Fibroblast of pulmonary artery (primary cell): ENCODE results near the gene TM7SF2.

Source experiments
- DNase-seq: peaks from one replicate; pipeline ENCODE4 v3.0.0-alpha.2; 2010; ENCODE audit warnings: low read depth
- H3K4me3 ChIP-seq: replicated peaks from 2 replicates; pipeline ENCODE4 v1.5.1; 2011; ENCODE audit warnings: low read depth, mild to moderate bottlenecking, control low read depth, low read length, moderate library complexity
- TF ChIP-seq, protein P1 (sequence below): IDR thresholded peaks from 2 replicates; pipeline ENCODE4 v1.5.1; 2011; ENCODE audit warnings: mild to moderate bottlenecking, control low read depth, low read length, inconsistent platforms; ENCODE audit errors: missing control alignments

The TM7SF2 gene

DNA sequence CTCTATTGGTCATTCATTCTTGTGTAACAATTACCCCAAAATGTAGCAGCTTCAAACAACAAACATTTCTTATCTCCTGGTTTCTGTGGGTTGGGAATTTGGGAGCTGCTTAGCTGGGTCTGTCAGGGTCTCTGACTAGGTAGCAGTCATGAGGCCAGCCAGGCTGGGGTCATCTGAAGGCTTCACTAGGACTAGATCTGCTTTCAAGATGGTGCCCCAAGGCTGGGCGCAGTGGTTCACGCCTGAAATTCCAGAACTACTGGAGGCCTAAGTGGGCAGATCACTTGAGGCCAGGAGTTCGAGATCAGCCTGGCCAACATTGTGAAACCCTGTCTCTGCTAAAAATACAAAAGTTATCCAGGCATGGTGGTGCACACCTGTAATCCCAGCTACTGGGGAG lies 45.3 kb downstream of the TM7SF2 start:
- H3K4me3 ChIP-seq: no peak overlapping the region
- TF ChIP-seq, protein P1, sequence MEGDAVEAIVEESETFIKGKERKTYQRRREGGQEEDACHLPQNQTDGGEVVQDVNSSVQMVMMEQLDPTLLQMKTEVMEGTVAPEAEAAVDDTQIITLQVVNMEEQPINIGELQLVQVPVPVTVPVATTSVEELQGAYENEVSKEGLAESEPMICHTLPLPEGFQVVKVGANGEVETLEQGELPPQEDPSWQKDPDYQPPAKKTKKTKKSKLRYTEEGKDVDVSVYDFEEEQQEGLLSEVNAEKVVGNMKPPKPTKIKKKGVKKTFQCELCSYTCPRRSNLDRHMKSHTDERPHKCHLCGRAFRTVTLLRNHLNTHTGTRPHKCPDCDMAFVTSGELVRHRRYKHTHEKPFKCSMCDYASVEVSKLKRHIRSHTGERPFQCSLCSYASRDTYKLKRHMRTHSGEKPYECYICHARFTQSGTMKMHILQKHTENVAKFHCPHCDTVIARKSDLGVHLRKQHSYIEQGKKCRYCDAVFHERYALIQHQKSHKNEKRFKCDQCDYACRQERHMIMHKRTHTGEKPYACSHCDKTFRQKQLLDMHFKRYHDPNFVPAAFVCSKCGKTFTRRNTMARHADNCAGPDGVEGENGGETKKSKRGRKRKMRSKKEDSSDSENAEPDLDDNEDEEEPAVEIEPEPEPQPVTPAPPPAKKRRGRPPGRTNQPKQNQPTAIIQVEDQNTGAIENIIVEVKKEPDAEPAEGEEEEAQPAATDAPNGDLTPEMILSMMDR: no peak
- DNase-seq: no peak

DNA sequence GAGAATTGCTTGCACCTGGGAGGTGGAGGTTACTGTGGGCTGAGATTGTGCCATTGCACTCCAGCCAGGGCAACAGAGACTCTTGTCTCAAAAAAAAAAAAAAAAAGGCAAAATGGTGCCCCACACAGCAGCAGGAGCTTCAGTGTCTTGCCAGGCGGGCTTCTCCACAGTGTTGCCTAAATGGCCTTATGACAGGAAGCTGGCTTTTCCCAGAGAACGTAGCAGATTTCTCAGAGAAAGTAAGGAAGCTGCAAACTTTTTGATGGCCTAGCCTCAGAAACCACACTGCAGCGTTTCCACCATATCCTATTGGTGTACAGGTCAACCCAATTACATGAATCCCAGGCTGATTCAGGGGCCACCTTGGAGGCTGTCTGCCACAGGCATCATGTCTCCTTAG lies 45.7 kb downstream of the TM7SF2 start:
- H3K4me3 ChIP-seq: no peak overlapping the region
- no peak for DNase-seq
- TF ChIP-seq, protein P1: no peak

DNA sequence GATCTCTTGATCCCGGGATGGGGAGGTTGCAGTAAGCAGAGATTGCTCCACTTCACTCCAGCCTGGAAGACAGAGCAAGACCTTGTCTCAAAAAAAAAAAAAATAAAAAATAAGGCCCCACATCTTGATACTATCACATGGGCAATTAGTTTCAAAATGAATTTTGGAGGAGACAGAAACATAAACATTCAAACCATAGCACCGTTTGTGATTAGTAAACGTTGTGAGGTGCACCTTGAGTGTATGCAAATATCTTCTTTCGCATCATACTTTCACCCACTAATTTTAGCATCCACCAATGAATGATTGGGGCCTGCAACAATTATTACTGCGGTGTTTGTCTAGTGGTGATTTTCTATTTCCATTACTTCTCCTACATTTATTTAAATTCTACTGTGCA lies 47.3 kb downstream of the TM7SF2 start:
- no peak for DNase-seq
- TF ChIP-seq, protein P1: no peak
- no peak overlapping the region for H3K4me3 ChIP-seq

DNA sequence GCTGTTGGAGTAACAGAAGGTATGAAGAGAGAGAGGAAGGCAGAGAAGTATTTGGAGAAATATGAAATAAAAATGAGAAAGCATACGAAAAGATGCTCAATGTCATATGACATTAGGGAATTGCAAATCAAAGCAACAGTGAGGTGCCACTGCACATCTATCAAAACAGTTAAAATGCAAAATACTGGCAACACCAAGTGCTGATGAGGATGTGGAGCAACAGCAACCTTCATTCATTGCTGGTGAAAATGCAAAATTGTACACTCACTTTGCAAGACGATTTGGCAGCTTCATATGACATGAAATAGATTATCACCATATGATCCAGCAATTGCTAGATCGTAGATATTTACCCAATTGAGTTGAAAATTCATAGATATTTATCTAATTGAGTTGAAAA lies 49.0 kb downstream of the TM7SF2 start:
- TF ChIP-seq, protein P1: no peak
- no peak overlapping the region for H3K4me3 ChIP-seq
- DNase-seq: no peak

DNA sequence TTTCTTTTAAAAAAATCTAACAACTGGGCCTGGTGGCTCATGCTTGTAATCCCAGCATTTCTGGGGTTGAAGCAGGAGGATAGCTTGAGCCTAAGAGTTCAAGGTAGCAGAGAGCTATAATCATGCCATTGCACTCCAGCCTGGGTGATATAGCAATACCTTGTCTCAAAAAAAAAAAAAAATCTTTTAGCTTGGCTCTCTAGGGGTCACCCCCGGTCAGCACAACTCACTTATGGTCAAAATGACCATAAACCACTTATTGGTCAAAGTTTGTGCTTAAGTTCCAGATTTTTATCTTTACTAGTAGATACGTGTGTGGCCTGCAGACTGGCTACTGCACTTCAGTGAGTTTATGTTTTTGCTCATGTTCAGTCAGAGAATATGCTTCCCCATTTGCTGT lies 52.0 kb downstream of the TM7SF2 start:
- TF ChIP-seq, protein P1: no peak
- H3K4me3 ChIP-seq: no peak overlapping the region
- DNase-seq: no peak
